Trophoblast cell (in vitro differentiated cells and primary cell): ENCODE results near the gene BECN2.

Experiments
- DNase-seq, 2 donors: peaks; one replicate each; pipeline ENCODE4 v3.0.0-alpha.2; 2016
- H2AFZ ChIP-seq: 2 replicates; pipeline ENCODE4 v1.6.1; 2013; ENCODE audit warnings: low read length, moderate library complexity, mild to moderate bottlenecking; ENCODE audit not compliant: insufficient read depth, poor library complexity
- H2AK5ac ChIP-seq: 2 replicates; pipeline ENCODE4 v1.6.1; 2013; ENCODE audit warnings: mild to moderate bottlenecking, low read length
- H2BK120ac ChIP-seq: 2 replicates; pipeline ENCODE4 v1.6.1; 2013; ENCODE audit warnings: low read length, mild to moderate bottlenecking, moderate library complexity; ENCODE audit not compliant: insufficient read depth, poor library complexity
- H2BK12ac ChIP-seq: 2 replicates; pipeline ENCODE4 v1.6.1; 2013; ENCODE audit warnings: mild to moderate bottlenecking, low read length, moderate library complexity
- H2BK5ac ChIP-seq: 2 replicates; pipeline ENCODE4 v1.6.1; 2013; ENCODE audit warnings: low read length, low read depth, moderate library complexity, mild to moderate bottlenecking; ENCODE audit not compliant: poor library complexity
- H3K14ac ChIP-seq: 2 replicates; pipeline ENCODE4 v1.6.1; 2013; ENCODE audit warnings: mild to moderate bottlenecking, low read length
- H3K18ac ChIP-seq: 2 replicates; pipeline ENCODE4 v1.6.1; 2013; ENCODE audit warnings: mild to moderate bottlenecking, low read length
- H3K23ac ChIP-seq: 2 replicates; pipeline ENCODE4 v1.6.1; 2013; ENCODE audit warnings: low read length
- H3K27ac ChIP-seq: 2 replicates; pipeline ENCODE4 v1.5.1; 2013; ENCODE audit warnings: low read depth, mild to moderate bottlenecking, inconsistent platforms, low read length, moderate library complexity
- H3K27me3 ChIP-seq: 2 replicates; pipeline ENCODE4 v1.6.1; 2013; ENCODE audit warnings: inconsistent platforms, mild to moderate bottlenecking, low read length, moderate library complexity; ENCODE audit not compliant: insufficient read depth
- H3K36me3 ChIP-seq, 2 experiments: 1 replicate in 1 of 2; 2 replicates in 1 of 2; pipeline ENCODE4 v1.6.1; 2013; ENCODE audit warnings: low read length in 2 of 2, mild to moderate bottlenecking in 2 of 2, moderate library complexity in 1 of 2; ENCODE audit not compliant: insufficient read depth in 2 of 2, control insufficient read depth in 1 of 2
- H3K4ac ChIP-seq: 2 replicates; pipeline ENCODE4 v1.6.1; 2013; ENCODE audit warnings: low read depth, mild to moderate bottlenecking, low read length, moderate library complexity
- H3K4me1 ChIP-seq, 2 experiments: 1 replicate in 1 of 2; 2 replicates in 1 of 2; pipeline ENCODE4 v1.6.1; 2013; ENCODE audit warnings: low read length in 2 of 2, mild to moderate bottlenecking in 2 of 2, moderate library complexity in 1 of 2; ENCODE audit not compliant: insufficient read depth in 2 of 2, control insufficient read depth in 1 of 2
- H3K4me2 ChIP-seq: 2 replicates; pipeline ENCODE4 v1.6.1; 2013; ENCODE audit warnings: inconsistent platforms, mild to moderate bottlenecking, low read length, moderate library complexity
- H3K4me3 ChIP-seq: 2 replicates; pipeline ENCODE4 v1.5.1; 2013; ENCODE audit warnings: mild to moderate bottlenecking, low read depth, low read length, inconsistent platforms
- H3K79me1 ChIP-seq: one replicate; pipeline ENCODE4 v1.6.1; 2013; ENCODE audit warnings: low read length
- H3K79me2 ChIP-seq: 2 replicates; pipeline ENCODE4 v1.6.1; 2013; ENCODE audit warnings: low read length, mild to moderate bottlenecking; ENCODE audit not compliant: control insufficient read depth, insufficient read depth, poor library complexity
- H3K9ac ChIP-seq: 2 replicates; pipeline ENCODE4 v1.6.1; 2013; ENCODE audit warnings: mild to moderate bottlenecking, low read length
- H3K9me3 ChIP-seq: 2 replicates; pipeline ENCODE4 v1.6.1; 2013; ENCODE audit warnings: low read depth, mild to moderate bottlenecking, control low read depth, inconsistent platforms, low read length; ENCODE audit not compliant: insufficient read depth
- H4K12ac ChIP-seq: 2 replicates; pipeline ENCODE4 v1.6.1; 2013; ENCODE audit warnings: low read depth, mild to moderate bottlenecking, low read length, moderate library complexity
- H4K8ac ChIP-seq: 2 replicates; pipeline ENCODE4 v1.6.1; 2013; ENCODE audit warnings: low read depth, mild to moderate bottlenecking, low read length, moderate library complexity
- H4K91ac ChIP-seq: one replicate; pipeline ENCODE4 v1.6.1; 2013; ENCODE audit warnings: low read depth, mild to moderate bottlenecking, low read length, moderate library complexity
- WGBS: extraction: QIAGEN DNeasy Blood & Tissue Kit; methylation state at CpG from one replicate; pipeline ENCODE4 v1.1.7; 2013; ENCODE audit warnings: missing lambda C conversion rate; ENCODE audit not compliant: insufficient read length, insufficient coverage; ENCODE audit errors: extremely low coverage; 5-methylcytosine and 5-hydroxymethylcytosine counted together

Gene BECN2

GRCh38 chr1:241944300-241944699, 13.3 kb upstream of the BECN2 start:
- no CpG with 5 or more reads among the region's 5 CpGs for WGBS
- peak in 1 of 2 donors; percentile 8 for DNase-seq
- H4K12ac ChIP-seq, result no peak overlapping the region
- H2BK12ac ChIP-seq, result no peak overlapping the region
- no peak overlapping the region for H3K14ac ChIP-seq
- H3K27me3 ChIP-seq, result no peaks in the 10 kb centered on the region
- H3K79me1 ChIP-seq, result no peaks in the 10 kb centered on the region
- no peaks in the 10 kb centered on the region for H3K9me3 ChIP-seq
- H2BK120ac ChIP-seq, result no peak overlapping the region
- H3K9ac ChIP-seq, result no peak overlapping the region
- no peak overlapping the region for H4K8ac ChIP-seq
- H4K91ac ChIP-seq, result no peak overlapping the region
- H3K18ac ChIP-seq, result no peak overlapping the region
- no peak overlapping the region for H3K4me3 ChIP-seq
- no peak overlapping the region for H3K27ac ChIP-seq
- H3K4me1 ChIP-seq, result no peaks in the 10 kb centered on the region
- no peak overlapping the region for H3K4me2 ChIP-seq
- no peaks in the 10 kb centered on the region for H3K79me2 ChIP-seq
- no peak overlapping the region for H2BK5ac ChIP-seq
- no peak overlapping the region for H2AK5ac ChIP-seq
- H3K4ac ChIP-seq, result no peak overlapping the region
- H2AFZ ChIP-seq, result no peak overlapping the region
- no peaks in the 10 kb centered on the region for H3K36me3 ChIP-seq
- no peak overlapping the region for H3K23ac ChIP-seq

- H2BK5ac ChIP-seq, result no peak overlapping the region
- H3K27me3 ChIP-seq, result no peaks in the 10 kb centered on the region
- no peaks in the 10 kb centered on the region for H3K9me3 ChIP-seq
- no peak overlapping the region for H3K14ac ChIP-seq
- no peak overlapping the region for H2AFZ ChIP-seq
- H2BK12ac ChIP-seq, result no peak overlapping the region
- no peak overlapping the region for H3K9ac ChIP-seq
- no peak overlapping the region for H4K8ac ChIP-seq
- DNase-seq, result no peak
- H3K4me3 ChIP-seq, result no peak overlapping the region
- WGBS, result no CpG with 5 or more reads among the region's 6 CpGs
- no peaks in the 10 kb centered on the region for H3K79me1 ChIP-seq
- no peak overlapping the region for H3K23ac ChIP-seq
- H3K4ac ChIP-seq, result no peak overlapping the region
- H2AK5ac ChIP-seq, result no peak overlapping the region
- no peaks in the 10 kb centered on the region for H3K79me2 ChIP-seq
- no peak overlapping the region for H3K27ac ChIP-seq
- H3K36me3 ChIP-seq, result no peaks in the 10 kb centered on the region
- no peaks in the 10 kb centered on the region for H3K4me1 ChIP-seq
- H4K12ac ChIP-seq, result no peak overlapping the region
- H3K4me2 ChIP-seq, result no peak overlapping the region
- H4K91ac ChIP-seq, result no peak overlapping the region
- no peak overlapping the region for H3K18ac ChIP-seq
- H2BK120ac ChIP-seq, result no peak overlapping the region
These were observed 10.2 kb upstream of the BECN2 start for GRCh38 chr1:241947354-241947753.

- no peaks in the 10 kb centered on the region for H3K36me3 ChIP-seq
- H2AK5ac ChIP-seq, result no peak overlapping the region
- H3K27ac ChIP-seq, result no peak overlapping the region
- no peak overlapping the region for H3K9ac ChIP-seq
- no CpG with 5 or more reads among the region's 5 CpGs for WGBS
- no peak overlapping the region for H3K14ac ChIP-seq
- H4K91ac ChIP-seq, result no peak overlapping the region
- no peaks in the 10 kb centered on the region for H3K79me1 ChIP-seq
- no peak overlapping the region for H3K4me2 ChIP-seq
- no peaks in the 10 kb centered on the region for H3K79me2 ChIP-seq
- no peak for DNase-seq
- no peak overlapping the region for H4K12ac ChIP-seq
- no peak overlapping the region for H3K18ac ChIP-seq
- no peak overlapping the region for H2BK120ac ChIP-seq
- H3K9me3 ChIP-seq, result no peaks in the 10 kb centered on the region
- H3K4ac ChIP-seq, result no peak overlapping the region
- no peak overlapping the region for H2AFZ ChIP-seq
- H4K8ac ChIP-seq, result no peak overlapping the region
- H3K27me3 ChIP-seq, result no peaks in the 10 kb centered on the region
- no peak overlapping the region for H3K4me3 ChIP-seq
- H3K4me1 ChIP-seq, result no peaks in the 10 kb centered on the region
- H2BK5ac ChIP-seq, result no peak overlapping the region
- no peak overlapping the region for H3K23ac ChIP-seq
- no peak overlapping the region for H2BK12ac ChIP-seq
These were observed 7.2 kb upstream of the BECN2 start for GRCh38 chr1:241950390-241950789.

GRCh38 chr1:241962153-241962552, 4.6 kb downstream of the BECN2 start:
- no peak for DNase-seq
- Histone ChIP-seq H2BK5ac (no peak overlapping the region), H3K4ac (no peak overlapping the region), H3K23ac (no peak overlapping the region), H2BK12ac (no peak overlapping the region), H3K36me3 (no peaks in the 10 kb centered on the region), H4K91ac (no peak overlapping the region), H3K4me2 (no peak overlapping the region), H3K9ac (no peak overlapping the region), H4K8ac (no peak overlapping the region), H3K9me3 (no peaks in the 10 kb centered on the region), H3K18ac (no peak overlapping the region), H3K14ac (no peak overlapping the region), H3K79me1 (no peaks in the 10 kb centered on the region), H3K27ac (no peak overlapping the region), H3K4me3 (no peak overlapping the region), H2AFZ (no peak overlapping the region), H3K27me3 (no peaks in the 10 kb centered on the region), H2BK120ac (no peak overlapping the region), H4K12ac (no peak overlapping the region), H2AK5ac (no peak overlapping the region), H3K79me2 (no peaks in the 10 kb centered on the region), H3K4me1 (peaks cover 0 to 2% of the 10 kb centered on the region in 2 experiments)
- no CpG with 5 or more reads among the region's 2 CpGs for WGBS
